GM19438 (cell line): ENCODE results near the gene PBXIP1.

Source experiments
- ATAC-seq: cut with Tn5 transposase; IDR thresholded peaks from one replicate; pipeline ENCODE4 v1.9.1; 2021; ENCODE audit warnings: low read depth; ENCODE audit not compliant: unreplicated experiment

PBXIP1 gene, protein sequence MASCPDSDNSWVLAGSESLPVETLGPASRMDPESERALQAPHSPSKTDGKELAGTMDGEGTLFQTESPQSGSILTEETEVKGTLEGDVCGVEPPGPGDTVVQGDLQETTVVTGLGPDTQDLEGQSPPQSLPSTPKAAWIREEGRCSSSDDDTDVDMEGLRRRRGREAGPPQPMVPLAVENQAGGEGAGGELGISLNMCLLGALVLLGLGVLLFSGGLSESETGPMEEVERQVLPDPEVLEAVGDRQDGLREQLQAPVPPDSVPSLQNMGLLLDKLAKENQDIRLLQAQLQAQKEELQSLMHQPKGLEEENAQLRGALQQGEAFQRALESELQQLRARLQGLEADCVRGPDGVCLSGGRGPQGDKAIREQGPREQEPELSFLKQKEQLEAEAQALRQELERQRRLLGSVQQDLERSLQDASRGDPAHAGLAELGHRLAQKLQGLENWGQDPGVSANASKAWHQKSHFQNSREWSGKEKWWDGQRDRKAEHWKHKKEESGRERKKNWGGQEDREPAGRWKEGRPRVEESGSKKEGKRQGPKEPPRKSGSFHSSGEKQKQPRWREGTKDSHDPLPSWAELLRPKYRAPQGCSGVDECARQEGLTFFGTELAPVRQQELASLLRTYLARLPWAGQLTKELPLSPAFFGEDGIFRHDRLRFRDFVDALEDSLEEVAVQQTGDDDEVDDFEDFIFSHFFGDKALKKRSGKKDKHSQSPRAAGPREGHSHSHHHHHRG

DNA sequence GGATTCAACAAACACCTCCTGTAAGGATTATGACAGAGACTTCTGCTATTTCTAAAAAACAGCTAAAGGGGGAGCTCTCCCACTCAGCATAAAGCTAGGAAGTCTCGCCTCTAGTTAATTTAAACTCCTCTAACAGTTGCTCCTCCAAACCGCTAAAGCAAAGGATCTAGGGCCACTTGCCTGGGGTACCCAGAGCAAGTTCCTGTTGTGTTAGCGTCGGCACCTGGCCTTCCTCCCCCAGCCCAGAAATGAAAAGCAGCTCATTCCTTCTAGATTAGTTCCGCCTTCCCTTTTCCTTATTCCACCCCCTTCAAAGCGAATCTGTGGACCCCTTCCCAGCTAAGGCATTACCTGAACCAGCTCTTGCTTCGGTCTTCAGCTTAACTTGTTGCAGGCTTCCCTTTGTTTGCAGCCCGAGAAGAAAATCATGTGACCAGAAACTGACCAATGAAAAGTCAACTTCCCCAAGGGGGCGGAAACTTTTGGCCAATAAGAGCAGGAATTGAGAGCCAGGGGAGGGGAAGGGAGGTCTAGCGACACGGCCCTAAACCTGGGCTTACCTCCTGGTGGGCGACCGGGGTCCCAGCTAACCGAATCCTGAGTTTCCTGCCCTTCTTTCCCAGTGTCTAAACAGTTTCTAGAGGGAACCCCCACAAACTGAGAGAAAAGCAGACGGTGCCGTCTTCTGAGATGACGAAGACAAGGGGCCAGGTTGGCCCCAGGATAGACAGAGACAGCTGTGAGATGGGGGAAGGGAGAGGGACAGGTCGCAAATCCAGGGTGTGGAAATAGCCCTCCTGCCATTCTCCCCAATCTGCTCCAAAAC, at the start of gene PBXIP1:
Gene PBXIP1, minus strand, starts transcription at position 382 of the 826 bp plus-strand sequence. CDS start 2,378 bp downstream, outside the sequence.
- peak; percentile 65 for ATAC-seq

GRCh38 chr1:155005076-155006011, 49.4 kb upstream of the PBXIP1 start:
- no peak for ATAC-seq

- no peak for ATAC-seq
Measured at GRCh38 chr1:155004352-155005075, 48.6 kb upstream of the PBXIP1 start.

DNA sequence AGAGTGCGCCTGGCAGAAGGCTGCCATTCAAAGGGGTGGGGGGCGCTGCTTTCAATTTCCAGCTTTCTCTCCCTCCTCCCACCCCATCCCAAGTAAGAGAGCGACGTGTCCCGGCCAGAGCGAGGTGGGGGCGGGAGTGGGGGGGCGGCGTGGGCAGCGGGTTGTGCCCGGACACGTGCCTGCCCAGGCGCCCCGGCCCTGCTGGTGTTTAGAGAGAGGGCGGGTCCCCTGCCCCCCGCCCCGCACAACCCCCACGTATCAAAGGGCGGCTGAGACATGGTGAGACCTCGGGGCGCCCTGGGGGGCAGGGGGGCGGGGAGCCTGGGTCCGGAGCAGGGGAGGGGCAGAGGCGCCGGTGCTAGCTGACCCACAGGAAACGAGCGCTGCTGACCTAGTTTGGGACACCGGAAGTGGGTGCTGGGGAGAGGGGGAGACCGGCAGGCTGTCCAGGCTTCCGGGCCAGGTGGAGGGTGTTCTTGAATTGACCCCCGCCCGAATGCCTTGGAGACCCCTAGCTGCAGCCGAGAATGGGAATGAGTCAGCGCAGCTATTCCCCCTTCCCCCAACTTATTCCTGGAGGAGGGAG, 48.0 kb upstream of the PBXIP1 start:
- no peak for ATAC-seq

GRCh38 chr1:155003227-155003765, 47.4 kb upstream of the PBXIP1 start:
- ATAC-seq, result no peak

GRCh38 chr1:155002464-155003226, 46.7 kb upstream of the PBXIP1 start, which contains the start of gene ZBTB7B:
TSS of gene ZBTB7B (plus strand) at chr1:155002802. CDS start at chr1:155014661, 11,859 bp downstream.
- ATAC-seq, result no peak

GRCh38 chr1:155001675-155002463, 46.0 kb upstream of the PBXIP1 start:
- ATAC-seq, result peak; percentile 31

DNA sequence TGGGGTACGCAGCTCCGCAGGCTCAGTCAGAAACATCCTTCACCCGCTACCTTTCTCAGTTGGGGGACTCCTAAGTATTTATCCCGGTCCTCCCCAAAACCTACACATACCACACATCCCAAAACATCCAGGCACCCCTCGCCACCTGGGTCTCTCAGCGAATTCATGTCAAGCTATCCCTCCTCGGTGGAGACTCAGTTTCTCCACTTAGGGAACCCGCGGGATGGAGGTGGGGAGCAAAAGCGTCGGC, 45.5 kb upstream of the PBXIP1 start:
- no peak for ATAC-seq

- no peak for ATAC-seq
Measured at GRCh38 chr1:155000726-155001424, 45.0 kb upstream of the PBXIP1 start.

- ATAC-seq, result no peak
Measured at GRCh38 chr1:155000411-155000725, 44.5 kb upstream of the PBXIP1 start.

DNA sequence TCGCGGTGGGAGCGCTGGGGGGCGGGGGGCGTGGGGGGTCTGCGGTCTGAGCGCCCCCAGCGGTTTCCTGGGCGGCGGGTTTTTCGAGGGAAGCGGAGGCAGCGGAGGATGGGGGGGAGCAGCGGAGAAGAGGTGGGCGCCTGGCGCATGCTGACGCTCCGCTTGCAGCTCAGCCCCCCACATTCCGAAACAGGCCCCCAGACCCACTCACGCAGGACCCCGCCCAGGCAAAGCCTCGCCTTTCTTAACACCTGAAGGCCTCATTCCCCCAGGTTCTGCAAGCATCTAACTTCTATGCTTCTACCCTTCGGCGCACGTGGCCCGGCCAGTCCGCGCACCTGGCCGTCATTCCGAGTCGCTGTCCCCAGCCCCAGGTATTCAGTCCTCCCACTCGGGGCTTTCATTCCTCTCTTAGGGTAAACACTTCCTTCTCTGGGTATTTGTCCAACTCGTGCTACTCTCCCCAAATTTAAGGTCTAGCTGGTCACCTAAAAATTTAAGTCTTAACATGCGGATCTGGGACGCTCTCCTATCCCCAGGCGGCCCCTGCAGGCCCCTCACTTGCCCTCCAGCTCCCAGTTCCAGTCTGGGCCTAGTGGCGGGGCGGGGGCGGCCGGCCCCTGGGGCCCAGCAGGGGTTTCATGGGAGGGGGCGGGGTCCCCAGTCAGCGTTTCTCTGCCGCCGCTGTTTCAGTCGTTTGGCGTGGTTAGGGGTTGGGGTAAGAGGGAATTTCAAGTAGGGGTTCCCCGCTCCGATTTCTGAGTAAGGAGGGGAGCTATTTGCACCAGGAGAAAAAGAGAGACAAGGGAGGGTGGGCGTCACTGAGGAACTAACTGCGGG, 43.9 kb upstream of the PBXIP1 start:
- no peak for ATAC-seq

DNA sequence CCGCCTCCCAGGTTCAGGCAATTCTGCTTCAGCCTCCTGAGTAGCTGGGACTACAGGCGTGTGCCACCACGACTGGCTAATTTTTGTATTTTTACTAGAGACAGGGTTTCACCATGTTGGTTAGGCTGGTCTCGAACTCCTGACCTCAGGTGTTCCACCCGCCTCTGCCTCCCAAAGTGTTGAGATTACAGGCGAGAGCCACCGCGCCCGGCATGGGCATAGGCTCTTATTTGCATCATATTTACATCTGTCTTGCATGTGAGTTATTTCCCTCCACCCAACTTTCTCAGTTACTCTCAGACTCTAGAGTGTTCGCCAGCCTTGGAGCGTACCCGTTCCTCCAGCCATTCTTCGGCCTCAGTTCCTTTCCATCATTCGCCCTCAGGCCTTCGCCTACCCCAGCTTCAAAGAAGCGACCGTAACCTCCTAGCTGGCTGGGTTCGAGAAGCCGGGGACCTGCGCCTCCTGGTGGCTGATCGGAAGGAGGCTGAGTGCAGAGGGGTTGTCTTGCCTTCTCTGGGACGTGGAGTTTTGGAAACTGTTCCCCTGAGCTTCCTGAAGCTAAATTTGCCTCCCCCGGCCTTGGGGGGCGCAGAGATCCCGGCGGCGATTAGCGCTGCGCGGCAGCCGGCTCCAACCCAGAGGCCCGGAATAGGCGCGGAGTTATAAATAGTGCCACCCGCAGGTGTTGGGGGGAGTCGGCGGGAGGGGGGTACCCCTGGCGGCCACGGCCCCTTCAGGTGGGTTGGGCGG, 43.1 kb upstream of the PBXIP1 start:
- ATAC-seq, result no peak

GRCh38 chr1:154998201-154998780, 42.4 kb upstream of the PBXIP1 start:
- ATAC-seq, result no peak

GRCh38 chr1:154996966-154997701, 41.2 kb upstream of the PBXIP1 start:
- ATAC-seq, result no peak
